Common myeloid progenitor, CD34-positive (primary cell): ENCODE data around the gene XCR1.
"Not testable (repeated sequence)": the region's sequence is repeated elsewhere in the genome, so short reads cannot be mapped to it uniquely, and the experiment has no call there.

ENCODE experiments used
- CTCF ChIA-PET: fragments of 350-600 bp; sonication (Branson Sonifier 250); formaldehyde crosslinking; loops from one replicate; lab custom pipeline; 2021; ENCODE audit warnings: antibody characterized with exemption; lab: Charles Lee
- POLR2A ChIA-PET: fragments of 350-600 bp; sonication (Branson Sonifier 250); formaldehyde crosslinking; loops from one replicate; lab custom pipeline; 2021; ENCODE audit warnings: antibody characterized with exemption; lab: Charles Lee
- DNase-seq, 3 donors: peaks; one replicate each; pipeline versions ENCODE4 v3.0.0 to v3.0.0-alpha.2; 2013
- H3K27ac ChIP-seq, 2 experiments: 1 replicate in 1 of 2; 2 replicates in 1 of 2; pipeline ENCODE4 v1.7.0; 2013; ENCODE audit warnings: inconsistent platforms in 2 of 2, low read length in 2 of 2, mild to moderate bottlenecking in 2 of 2, low read depth in 1 of 2, moderate library complexity in 1 of 2; ENCODE audit not compliant: severe bottlenecking in 2 of 2, insufficient read depth in 1 of 2, poor library complexity in 1 of 2
- H3K27me3 ChIP-seq, 5 experiments: replicated peaks in 2 of 5; 1 replicate in 3 of 5; 2 replicates in 2 of 5; pipeline versions ENCODE4 v1.6.1 to v1.7.0; 2013; ENCODE audit warnings: low read length in 4 of 5, mild to moderate bottlenecking in 2 of 5, moderate library complexity in 2 of 5, inconsistent platforms in 1 of 5; ENCODE audit not compliant: insufficient read depth in 5 of 5, control insufficient read depth in 4 of 5
- H3K36me3 ChIP-seq, 4 experiments: 1 replicate in 2 of 4; 2 replicates in 2 of 4; pipeline versions ENCODE4 v1.6.1 to v1.7.0; 2013; ENCODE audit warnings: low read length in 3 of 4, control low read depth in 1 of 4, mild to moderate bottlenecking in 1 of 4; ENCODE audit not compliant: control insufficient read depth in 4 of 4, insufficient read depth in 4 of 4
- H3K4me1 ChIP-seq, 4 experiments: 1 replicate in 3 of 4; 2 replicates in 1 of 4; pipeline versions ENCODE4 v1.6.1 to v1.7.1; 2013; ENCODE audit warnings: low read length in 3 of 4, mild to moderate bottlenecking in 3 of 4, control low read depth in 1 of 4, inconsistent platforms in 1 of 4, moderate library complexity in 1 of 4; ENCODE audit not compliant: control insufficient read depth in 4 of 4, insufficient read depth in 4 of 4; ENCODE audit errors: control extremely low read depth in 1 of 4
- H3K4me3 ChIP-seq, 7 experiments: 1 replicate in 4 of 7; 2 replicates in 3 of 7; pipeline versions ENCODE4 v1.5.1 to v1.7.0; 2013; ENCODE audit warnings: mild to moderate bottlenecking in 7 of 7, low read length in 6 of 7, moderate library complexity in 6 of 7, inconsistent platforms in 2 of 7, low read depth in 2 of 7, control low read depth in 1 of 7; ENCODE audit not compliant: insufficient read depth in 4 of 7, control insufficient read depth in 1 of 7; ENCODE audit errors: extremely low read depth in 1 of 7
- H3K9me3 ChIP-seq, 5 experiments: 1 replicate in 4 of 5; 2 replicates in 1 of 5; pipeline versions ENCODE4 v1.6.1 to v1.7.1; 2013; ENCODE audit warnings: low read length in 4 of 5, mild to moderate bottlenecking in 2 of 5, inconsistent platforms in 1 of 5, low read depth in 1 of 5, moderate library complexity in 1 of 5; ENCODE audit not compliant: control insufficient read depth in 4 of 5, insufficient read depth in 2 of 5; ENCODE audit errors: control extremely low read depth in 1 of 5
- WGBS: methylation state at CpG from one replicate; pipeline ENCODE4 v1.1.5; 2013; ENCODE audit not compliant: insufficient coverage; 5-methylcytosine and 5-hydroxymethylcytosine counted together

XCR1 gene

GRCh38 chr3:46059432-46059831 is 32.1 kb upstream of the XCR1 start:
- Histone ChIP-seq H3K4me3 (no peak overlapping the region), H3K36me3 (no peaks in the 10 kb centered on the region), H3K27ac (no peak overlapping the region), H3K4me1 (peaks cover 0 to 17% (median 0%) of the 10 kb centered on the region in 4 experiments), H3K27me3 (no peaks in the 10 kb centered on the region), H3K9me3 (no peaks in the 10 kb centered on the region)
- peak in 1 of 3 donors; percentile 14 for DNase-seq
- WGBS: 20% methylated on average over 1 of the region's 3 CpGs
- POLR2A ChIA-PET: no interaction called here
- CTCF ChIA-PET: interaction anchor here (1.0 to 1.2 kb wide), 2 partner anchors 18 to 309 kb away, joined by 3 to 5 read pairs; no protein-coding TSS in a partner anchor

- H3K27ac ChIP-seq: no peak overlapping the region
- POLR2A ChIA-PET: no interaction called here
- no peaks in the 10 kb centered on the region for H3K36me3 ChIP-seq
- peaks cover 0 to 17% (median 0%) of the 10 kb centered on the region in 4 experiments for H3K4me1 ChIP-seq
- no peaks in the 10 kb centered on the region for H3K9me3 ChIP-seq
- no peaks in the 10 kb centered on the region for H3K27me3 ChIP-seq
- CTCF ChIA-PET: interaction anchor here (1.0 to 1.2 kb wide), 2 partner anchors 19 to 309 kb away, joined by 3 to 5 read pairs; no protein-coding TSS in a partner anchor
- no peak overlapping the region for H3K4me3 ChIP-seq
- 100% methylated on average over 1 of the region's 1 CpG for WGBS
- DNase-seq: no peak
Observed at GRCh38 chr3:46058981-46059380, 31.7 kb upstream of the XCR1 start.

- Histone ChIP-seq H3K27me3 (no peaks in the 10 kb centered on the region), H3K27ac (no peak overlapping the region), H3K4me3 (no peak overlapping the region), H3K9me3 (no peaks in the 10 kb centered on the region), H3K36me3 (no peaks in the 10 kb centered on the region), H3K4me1 (peaks cover 0 to 12% (median 0%) of the 10 kb centered on the region in 4 experiments)
- 100% methylated on average over 2 of the region's 3 CpGs for WGBS
- ChIA-PET POLR2A (interaction anchor here (0.6 kb wide), 1 partner anchor 76 kb away, joined by 3 read pairs; no protein-coding TSS in a partner anchor), CTCF (no interaction called here)
- DNase-seq: no peak
Observed at GRCh38 chr3:46057716-46058115, 30.4 kb upstream of the XCR1 start.

- Histone ChIP-seq H3K27me3 (no peaks in the 10 kb centered on the region), H3K27ac (no peak overlapping the region), H3K36me3 (no peaks in the 10 kb centered on the region), H3K4me3 (no peak overlapping the region), H3K4me1 (peaks cover 0 to 8% (median 0%) of the 10 kb centered on the region in 4 experiments), H3K9me3 (no peaks in the 10 kb centered on the region)
- CTCF ChIA-PET: interaction anchor here (1.0 kb wide), 2 partner anchors 9 to 10 kb away, joined by 3 read pairs; no protein-coding TSS in a partner anchor
- DNase-seq: no peak
- WGBS: no CpG with 5 or more reads among the region's 2 CpGs
- POLR2A ChIA-PET: no interaction called here
Observed at GRCh38 chr3:46056686-46057085, 29.4 kb upstream of the XCR1 start.

GRCh38 chr3:46053761-46054515 is 26.7 kb upstream of the XCR1 start:
- DNase-seq, POLR2A ChIA-PET, H3K4me1 ChIP-seq, H3K27ac ChIP-seq, H3K4me3 ChIP-seq, H3K9me3 ChIP-seq, H3K27me3 ChIP-seq, H3K36me3 ChIP-seq: not testable (repeated sequence)
- CTCF ChIA-PET: interaction anchor here (1.1 kb wide), 1 partner anchor 19 kb away, joined by 3 read pairs; no protein-coding TSS in a partner anchor
- 97% methylated on average over 10 of the region's 13 CpGs for WGBS

GRCh38 chr3:46053265-46053664 is 26.0 kb upstream of the XCR1 start:
- DNase-seq, H3K27ac ChIP-seq, POLR2A ChIA-PET, H3K4me3 ChIP-seq, H3K36me3 ChIP-seq, H3K4me1 ChIP-seq, H3K27me3 ChIP-seq, H3K9me3 ChIP-seq: not testable (repeated sequence)
- no CpG with 5 or more reads among the region's 8 CpGs for WGBS
- CTCF ChIA-PET: interaction anchor here (1.1 kb wide), 1 partner anchor 19 kb away, joined by 3 read pairs; no protein-coding TSS in a partner anchor

GRCh38 chr3:46052531-46052930 is 25.2 kb upstream of the XCR1 start:
- DNase-seq: no peak
- 97% methylated on average over 7 of the region's 8 CpGs for WGBS
- no peaks in the 10 kb centered on the region for H3K36me3 ChIP-seq
- no peaks in the 10 kb centered on the region for H3K27me3 ChIP-seq
- H3K4me3 ChIP-seq: no peak overlapping the region
- H3K27ac ChIP-seq: no peak overlapping the region
- no peaks in the 10 kb centered on the region for H3K9me3 ChIP-seq
- ChIA-PET POLR2A (no interaction called here), CTCF (no interaction called here)
- H3K4me1 ChIP-seq: no peaks in the 10 kb centered on the region
